Transverse colon (tissue), 4 donors: ENCODE results near the gene CTXN3.

Source experiments
- CTCF ChIP-seq, 5 experiments: fragments of 200-600 bp in 3 of 5; fragments of 450-650 bp in 2 of 5; sonication (generic) in 3 of 5; IDR thresholded peaks; 1 replicate in 2 of 5; 2 replicates in 3 of 5; pipeline ENCODE4 v1.5.1; 2016 to 2017; ENCODE audit warnings: antibody characterized with exemption in 5 of 5, inconsistent platforms in 3 of 5, mild to moderate bottlenecking in 2 of 5, moderate library complexity in 1 of 5
- POLR2A ChIP-seq: fragments of 450-650 bp; IDR thresholded peaks from one replicate; pipeline ENCODE4 v1.6.1; 2016; ENCODE audit warnings: antibody characterized with exemption, mild to moderate bottlenecking, moderate library complexity
- POLR2AphosphoS5 ChIP-seq, 3 donors: sonication (generic); formaldehyde crosslinking; IDR thresholded peaks; one replicate each; pipeline ENCODE4 v1.6.1; 2016; ENCODE audit warnings: antibody characterized with exemption in 3 of 3

- TF ChIP-seq CTCF (IDR thresholded peaks at IDR 0.05) (no peak), POLR2AphosphoS5 (IDR thresholded peaks at IDR 0.05) (no peak), POLR2A (no peak)
Measured at GRCh38 chr5:127642949-127643348, 5.9 kb upstream of the CTXN3 start.
